ENCODE data around the gene TTC24. TPM values are rescaled to one million over a fixed set of nuclear protein-coding genes. Genes with fewer than 3 reads are reported as not detected.
A peak's percentile ranks its signal among the peaks of the same experiment; 100 is the strongest.
"Not testable (repeated sequence)": the region's sequence is repeated elsewhere in the genome, so short reads cannot be mapped to it uniquely, and the experiment has no call there.

Gene TTC24
- total RNA-seq, 2 experiments from 2014 or later, result 18.7 to 19.6 TPM

- Mint-ChIP-seq H3K27ac (no peak overlapping the region), H3K27me3 (peaks cover 34% of the 10 kb centered on the region), H3K36me3 (peaks cover 4% of the 10 kb centered on the region), H3K9me3 (no peaks in the 10 kb centered on the region), H3K4me1 (peaks cover 18% of the 10 kb centered on the region), H3K4me3 (peak overlapping the region; percentile 99)
- DNase-seq, result no peak
Observed at GRCh38 chr1:156571261-156571852, 8.2 kb upstream of the TTC24 start.

GRCh38 chr1:156571919-156572662, 7.4 kb upstream of the TTC24 start, which contains the start of gene IQGAP3:
TSS of gene IQGAP3 (minus strand) at chr1:156572565. CDS start at chr1:156572529, 36 bp downstream.
- Mint-ChIP-seq H3K27ac (peak within 1 kb of the TSS; percentile 81), H3K4me3 (peak within 1 kb of the TSS; percentile 99), H3K36me3 (peaks cover 4% of the 10 kb centered on the region), H3K4me1 (peaks cover 18% of the 10 kb centered on the region), H3K9me3 (no peaks in the 10 kb centered on the region), H3K27me3 (peaks cover 34% of the 10 kb centered on the region)
- DNase-seq, result peak; percentile 79

DNA sequence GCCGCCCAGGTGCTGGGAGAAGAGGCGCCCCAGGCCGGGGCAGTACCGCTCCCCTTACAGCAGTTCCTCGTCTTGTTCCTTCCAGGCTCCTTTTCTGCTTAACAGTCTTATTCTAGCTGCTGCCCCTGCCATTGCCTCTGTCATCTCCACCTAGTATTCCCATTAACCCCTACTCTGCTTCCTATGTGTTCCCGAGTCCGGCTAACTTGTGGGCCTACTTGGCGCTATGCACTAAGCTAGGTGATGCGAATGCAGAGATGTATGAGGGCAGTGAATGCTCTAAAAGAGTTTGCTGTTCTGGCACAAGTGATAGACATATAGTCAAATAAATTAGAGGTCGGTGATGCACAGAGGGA, 6.9 kb upstream of the TTC24 start:
- Mint-ChIP-seq H3K4me1 (peaks cover 18% of the 10 kb centered on the region), H3K27ac (no peak overlapping the region), H3K36me3 (peaks cover 4% of the 10 kb centered on the region), H3K9me3 (no peaks in the 10 kb centered on the region), H3K4me3 (peak overlapping the region; percentile 99), H3K27me3 (peaks cover 34% of the 10 kb centered on the region)
- DNase-seq, result no peak

- DNase-seq, result no peak
- Mint-ChIP-seq H3K27ac (no peak overlapping the region), H3K9me3 (no peaks in the 10 kb centered on the region), H3K27me3 (peaks cover 34% of the 10 kb centered on the region), H3K4me1 (peaks cover 18% of the 10 kb centered on the region), H3K36me3 (peaks cover 3% of the 10 kb centered on the region), H3K4me3 (no peak overlapping the region)
Observed at GRCh38 chr1:156574039-156574633, 5.4 kb upstream of the TTC24 start.

- H3K4me3 Mint-ChIP-seq, result no peak overlapping the region
- DNase-seq, result no peak
- H3K36me3 Mint-ChIP-seq, result no peaks in the 10 kb centered on the region
- H3K4me1 Mint-ChIP-seq, result peaks cover 10% of the 10 kb centered on the region
- H3K9me3 Mint-ChIP-seq, result no peaks in the 10 kb centered on the region
- peaks cover 13% of the 10 kb centered on the region for H3K27me3 Mint-ChIP-seq
- no peak overlapping the region for H3K27ac Mint-ChIP-seq
Observed at GRCh38 chr1:156577550-156577949, 2.0 kb upstream of the TTC24 start.

GRCh38 chr1:156578055-156578454, 1.5 kb upstream of the TTC24 start:
- Mint-ChIP-seq H3K27me3 (peaks cover 8% of the 10 kb centered on the region), H3K9me3 (no peaks in the 10 kb centered on the region), H3K4me3 (no peak overlapping the region), H3K27ac (no peak overlapping the region), H3K4me1 (peaks cover 12% of the 10 kb centered on the region), H3K36me3 (no peaks in the 10 kb centered on the region)
- no peak for DNase-seq

DNA sequence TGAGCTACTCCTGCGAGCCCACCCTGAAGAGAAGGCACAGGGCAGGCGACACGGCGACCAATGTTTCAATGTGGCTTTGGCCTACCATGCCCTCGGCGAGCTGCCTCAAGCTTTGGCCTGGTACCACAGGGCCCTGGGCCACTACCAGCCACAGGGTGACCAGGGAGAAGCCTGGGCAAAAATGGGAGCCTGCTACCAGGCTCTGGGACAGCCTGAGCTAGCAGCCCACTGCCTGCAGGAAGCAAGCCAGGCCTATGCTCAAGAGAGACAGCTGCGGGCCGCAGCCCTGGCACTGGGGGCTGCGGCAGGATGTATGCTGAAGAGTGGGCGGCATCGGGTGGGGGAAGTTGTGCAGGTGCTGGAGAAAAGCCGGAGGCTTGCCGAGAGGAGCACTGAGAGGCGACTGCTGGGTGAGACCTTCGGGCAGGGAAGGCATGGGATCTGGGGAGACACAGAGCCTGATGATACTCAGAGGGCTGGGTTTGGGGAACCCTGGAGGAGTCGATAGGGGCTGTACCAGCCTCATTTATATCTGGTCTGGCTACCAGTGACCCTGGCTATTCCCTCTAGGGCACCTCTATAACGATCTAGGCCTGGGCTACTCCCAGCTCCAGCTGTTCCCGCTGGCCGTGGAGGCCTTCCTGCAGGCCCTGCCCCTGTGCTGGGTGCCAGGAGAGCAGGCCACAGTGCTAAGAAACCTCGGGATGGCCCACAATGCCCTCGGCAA, 2.3 kb downstream of the TTC24 start:
- peak overlapping the region; percentile 98 for H3K27ac Mint-ChIP-seq
- no peaks in the 10 kb centered on the region for H3K9me3 Mint-ChIP-seq
- peak; percentile 74 for DNase-seq
- peak overlapping the region; percentile 99 for H3K4me3 Mint-ChIP-seq
- H3K27me3 Mint-ChIP-seq, result no peaks in the 10 kb centered on the region
- peaks cover 9% of the 10 kb centered on the region for H3K36me3 Mint-ChIP-seq
- peaks cover 23% of the 10 kb centered on the region for H3K4me1 Mint-ChIP-seq

- Mint-ChIP-seq H3K4me3 (peak overlapping the region; percentile 99), H3K9me3 (no peaks in the 10 kb centered on the region), H3K36me3 (peaks cover 9% of the 10 kb centered on the region), H3K27ac (peak overlapping the region; percentile 98), H3K4me1 (peaks cover 23% of the 10 kb centered on the region), H3K27me3 (no peaks in the 10 kb centered on the region)
- peak; percentile 61 for DNase-seq
Observed at GRCh38 chr1:156582388-156583017, 3.0 kb downstream of the TTC24 start.

GRCh38 chr1:156583821-156584622, 4.5 kb downstream of the TTC24 start:
- H3K27me3 Mint-ChIP-seq, result no peaks in the 10 kb centered on the region
- H3K4me3 Mint-ChIP-seq, result peak overlapping the region; percentile 99
- no peaks in the 10 kb centered on the region for H3K9me3 Mint-ChIP-seq
- H3K4me1 Mint-ChIP-seq, result peaks cover 23% of the 10 kb centered on the region
- DNase-seq, result peak; percentile 67
- H3K36me3 Mint-ChIP-seq, result peaks cover 9% of the 10 kb centered on the region
- H3K27ac Mint-ChIP-seq, result peak overlapping the region; percentile 98

DNA sequence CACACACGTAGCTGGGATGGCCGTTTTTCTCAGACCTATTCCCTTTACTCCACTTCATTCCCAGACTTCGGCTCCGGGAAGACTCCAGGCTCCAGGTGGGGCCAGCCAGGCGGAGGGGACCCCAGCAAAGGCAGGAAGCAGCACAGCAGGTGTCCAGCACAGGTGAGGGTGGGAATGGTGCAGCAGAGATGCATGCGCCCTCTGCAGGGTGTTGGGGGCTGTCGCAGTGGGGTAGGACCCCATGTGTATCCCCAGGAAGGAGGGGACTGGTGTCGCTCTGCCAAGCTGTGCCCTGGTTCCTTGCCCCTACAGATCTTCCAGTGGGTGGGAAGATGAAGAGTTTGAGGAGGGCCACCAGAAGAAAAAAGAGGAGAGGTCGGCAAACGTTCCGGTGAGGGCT, 5.3 kb downstream of the TTC24 start:
- H3K4me1 Mint-ChIP-seq, result peaks cover 23% of the 10 kb centered on the region
- no peaks in the 10 kb centered on the region for H3K27me3 Mint-ChIP-seq
- H3K36me3 Mint-ChIP-seq, result peaks cover 9% of the 10 kb centered on the region
- no peaks in the 10 kb centered on the region for H3K9me3 Mint-ChIP-seq
- no peak overlapping the region for H3K27ac Mint-ChIP-seq
- no peak overlapping the region for H3K4me3 Mint-ChIP-seq
- no peak for DNase-seq

DNA sequence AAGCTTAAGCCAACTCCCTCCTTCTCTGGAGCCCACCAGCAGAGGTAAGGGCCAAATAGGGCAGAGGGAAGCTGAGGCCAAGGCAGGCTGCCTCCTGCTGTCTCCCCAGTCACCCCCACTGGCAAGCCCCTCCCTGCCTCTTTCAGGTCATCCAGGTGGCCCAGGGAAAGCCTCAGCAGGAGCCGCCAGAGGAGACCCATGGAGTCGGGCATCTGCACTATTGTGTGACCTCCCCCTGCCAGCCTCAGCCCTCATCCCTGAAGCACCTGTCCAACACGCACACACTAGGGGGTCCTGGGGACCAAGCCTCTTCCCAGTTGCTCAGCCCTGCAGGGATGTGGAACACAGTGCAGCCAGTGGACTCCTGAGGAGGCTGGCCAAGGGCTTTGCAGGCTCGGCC, 6.8 kb downstream of the TTC24 start:
- H3K36me3 Mint-ChIP-seq, result peaks cover 9% of the 10 kb centered on the region
- H3K4me1 Mint-ChIP-seq, result peaks cover 26% of the 10 kb centered on the region
- no peak overlapping the region for H3K4me3 Mint-ChIP-seq
- no peak for DNase-seq
- H3K9me3 Mint-ChIP-seq, result no peaks in the 10 kb centered on the region
- no peak overlapping the region for H3K27ac Mint-ChIP-seq
- H3K27me3 Mint-ChIP-seq, result no peaks in the 10 kb centered on the region

- Mint-ChIP-seq H3K4me1 (peaks cover 25% of the 10 kb centered on the region), H3K27me3 (no peaks in the 10 kb centered on the region), H3K9me3 (no peaks in the 10 kb centered on the region), H3K36me3 (peaks cover 9% of the 10 kb centered on the region), H3K4me3 (no peak overlapping the region), H3K27ac (no peak overlapping the region)
- DNase-seq, result no peak
Observed at GRCh38 chr1:156586892-156587477, 7.5 kb downstream of the TTC24 start.

DNA sequence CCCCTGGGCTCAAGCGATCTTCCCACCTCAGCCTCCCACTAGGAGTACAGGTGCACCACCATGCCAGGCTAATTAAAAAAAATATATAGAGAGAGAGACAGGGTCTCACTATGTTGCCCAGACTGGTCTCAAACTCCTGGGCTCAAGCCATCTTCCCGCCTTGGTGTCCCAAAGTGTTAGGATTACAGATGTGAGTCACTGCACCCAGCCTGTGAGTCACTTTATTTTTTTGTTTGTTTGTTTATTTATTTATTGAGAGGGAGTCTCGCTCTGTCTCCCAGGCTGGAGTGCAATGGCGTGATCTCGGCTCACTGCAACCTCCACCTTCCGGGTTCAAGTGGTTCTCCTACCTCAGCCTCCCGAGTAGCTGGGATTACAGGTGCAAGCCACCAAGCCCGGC, 8.4 kb downstream of the TTC24 start:
- H3K4me1 Mint-ChIP-seq, result peaks cover 28% of the 10 kb centered on the region
- H3K27me3 Mint-ChIP-seq, H3K4me3 Mint-ChIP-seq, H3K9me3 Mint-ChIP-seq, DNase-seq, H3K27ac Mint-ChIP-seq, H3K36me3 Mint-ChIP-seq: not testable (repeated sequence)

DNA sequence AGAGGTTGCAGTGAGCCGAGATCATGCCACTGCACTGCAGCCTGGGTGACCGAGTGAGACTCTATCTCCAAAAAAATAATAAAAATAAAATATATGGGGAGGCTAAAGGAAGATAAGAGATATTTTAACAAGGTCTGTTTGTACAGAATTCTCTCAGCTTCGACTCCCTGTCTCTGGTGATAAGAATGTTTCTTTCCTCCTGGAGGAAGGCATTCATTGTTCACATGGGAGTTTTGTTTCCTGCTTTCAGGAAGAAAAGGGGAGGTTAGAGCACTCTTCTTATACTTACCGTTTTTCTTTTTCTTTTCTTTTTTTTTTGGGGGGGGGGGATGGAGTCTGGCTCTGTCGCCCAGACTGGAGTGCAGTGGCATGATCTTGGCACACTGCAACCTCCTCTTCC, 10.0 kb downstream of the TTC24 start:
- Mint-ChIP-seq H3K27ac (no peak overlapping the region), H3K4me1 (peaks cover 22% of the 10 kb centered on the region), H3K27me3 (no peaks in the 10 kb centered on the region), H3K9me3 (no peaks in the 10 kb centered on the region), H3K36me3 (peaks cover 16% of the 10 kb centered on the region), H3K4me3 (no peak overlapping the region)
- no peak for DNase-seq
